Esophagus squamous epithelium (tissue), 5 donors: Measurements from ENCODE around the gene TPD52L1. TPM values are rescaled to one million over a fixed set of nuclear protein-coding genes. Genes with fewer than 3 reads are reported as not detected.

Source experiments
- DNase-seq: peaks from one replicate; lab custom pipeline; 2025; lab: John Stamatoyannopoulos, UW
- H3K27ac ChIP-seq, 4 donors: fragments of 200-600 bp; sonication (generic); one replicate each; pipeline ENCODE4 v1.5.1; 2016 to 2019; ENCODE audit warnings: mild to moderate bottlenecking in 1 of 4
- H3K27me3 ChIP-seq, 4 donors: fragments of 200-600 bp; sonication (generic); 1 replicate in 3 of 4; 2 replicates in 1 of 4; pipeline versions ENCODE4 v1.5.1 to v1.6.0; 2017 to 2021; ENCODE audit warnings: antibody characterized with exemption in 1 of 4
- H3K36me3 ChIP-seq, 3 donors: fragments of 200-600 bp; sonication (generic); one replicate each; pipeline ENCODE4 v1.5.1; 2016 to 2019
- H3K4me1 ChIP-seq, 3 donors: fragments of 200-600 bp; sonication (generic); one replicate each; pipeline ENCODE4 v1.5.1; 2017 to 2019
- H3K4me3 ChIP-seq, 4 donors: fragments of 200-600 bp; sonication (generic); 1 replicate in 3 of 4; 2 replicates in 1 of 4; pipeline ENCODE4 v1.5.1; 2016 to 2019; ENCODE audit warnings: mild to moderate bottlenecking in 2 of 4, moderate library complexity in 1 of 4
- H3K9me3 ChIP-seq, 3 donors: fragments of 200-600 bp; sonication (generic); one replicate each; pipeline ENCODE4 v1.5.1; 2016 to 2019
- POLR2A ChIP-seq, 4 donors: fragments of 450-650 bp; IDR thresholded peaks; one replicate each; pipeline ENCODE4 v1.6.1; 2017; ENCODE audit warnings: antibody characterized with exemption in 4 of 4, mild to moderate bottlenecking in 4 of 4, moderate library complexity in 3 of 4
- WGBS, 2 donors: methylation state at CpG; one replicate each; pipeline ENCODE4 v1.1.5; 2018; 5-methylcytosine and 5-hydroxymethylcytosine counted together
- intact Hi-C: fragments of 100-400 bp; cut with DNase I; formaldehyde crosslinking; loops from one replicate; pipeline ENCODE4 v1.15.0; 2022
- total RNA-seq, 4 donors: library from RNA; depleted of rRNA; stranded (reverse); fragments of >200 nt; gene quantifications; one replicate each; pipeline ENCODE4 v1.1.0, GENCODE V29; 2016
- TF ChIP-seq, protein P1 (sequence below), 6 experiments: fragments of 450-650 bp in 4 of 6; fragments of 200-600 bp in 2 of 6; sonication (generic) in 2 of 6; IDR thresholded peaks; one replicate each; pipeline ENCODE4 v1.5.1; 2016 to 2019; ENCODE audit warnings: antibody characterized with exemption in 6 of 6, mild to moderate bottlenecking in 4 of 6, moderate library complexity in 4 of 6
- donor health status: DM: yes; HTN: yes; CAD: no.

The TPD52L1 gene
- total RNA-seq, 4 donors from 2014 or later, result 202 to 409 (median 275) TPM

DNA sequence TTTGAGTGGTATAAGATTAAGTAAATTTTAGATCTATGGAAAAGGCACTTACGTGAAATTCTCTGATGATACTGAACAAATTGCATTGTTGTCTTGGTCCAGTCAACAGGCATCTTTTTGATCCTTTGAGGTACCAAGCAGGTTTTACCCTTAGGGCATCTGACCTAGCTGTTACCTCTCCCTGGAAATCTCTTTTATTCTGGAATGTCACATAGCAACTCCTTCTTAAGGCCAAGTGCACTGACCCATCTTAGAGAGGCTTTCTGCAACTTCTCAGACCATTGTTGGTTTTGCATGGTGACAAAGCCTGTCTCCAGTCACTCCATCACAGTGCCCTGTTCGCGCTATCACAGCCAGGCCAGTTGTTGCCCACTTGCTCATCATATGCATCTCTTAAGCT is 42.0 kb downstream of the TPD52L1 start:
- Histone ChIP-seq H3K27me3 (no peaks in the 10 kb centered on the region), H3K36me3 (no peaks in the 10 kb centered on the region), H3K27ac (peak overlapping the region in 2 of 4 donors; percentile 85 to 87), H3K4me3 (no peak overlapping the region), H3K4me1 (peaks cover 47 to 100% (median 79%) of the 10 kb centered on the region in 3 donors), H3K9me3 (no peaks in the 10 kb centered on the region)
- DNase-seq, result no peak
- 74 to 98% methylated on average over 3 of the region's 3 CpGs for WGBS, 2 donors
- TF ChIP-seq POLR2A (IDR thresholded peaks at IDR 0.05), result no peak
- TF ChIP-seq, protein P1, sequence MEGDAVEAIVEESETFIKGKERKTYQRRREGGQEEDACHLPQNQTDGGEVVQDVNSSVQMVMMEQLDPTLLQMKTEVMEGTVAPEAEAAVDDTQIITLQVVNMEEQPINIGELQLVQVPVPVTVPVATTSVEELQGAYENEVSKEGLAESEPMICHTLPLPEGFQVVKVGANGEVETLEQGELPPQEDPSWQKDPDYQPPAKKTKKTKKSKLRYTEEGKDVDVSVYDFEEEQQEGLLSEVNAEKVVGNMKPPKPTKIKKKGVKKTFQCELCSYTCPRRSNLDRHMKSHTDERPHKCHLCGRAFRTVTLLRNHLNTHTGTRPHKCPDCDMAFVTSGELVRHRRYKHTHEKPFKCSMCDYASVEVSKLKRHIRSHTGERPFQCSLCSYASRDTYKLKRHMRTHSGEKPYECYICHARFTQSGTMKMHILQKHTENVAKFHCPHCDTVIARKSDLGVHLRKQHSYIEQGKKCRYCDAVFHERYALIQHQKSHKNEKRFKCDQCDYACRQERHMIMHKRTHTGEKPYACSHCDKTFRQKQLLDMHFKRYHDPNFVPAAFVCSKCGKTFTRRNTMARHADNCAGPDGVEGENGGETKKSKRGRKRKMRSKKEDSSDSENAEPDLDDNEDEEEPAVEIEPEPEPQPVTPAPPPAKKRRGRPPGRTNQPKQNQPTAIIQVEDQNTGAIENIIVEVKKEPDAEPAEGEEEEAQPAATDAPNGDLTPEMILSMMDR (IDR thresholded peaks at IDR 0.05), result no peak
- intact Hi-C loops, result no loop called here

DNA sequence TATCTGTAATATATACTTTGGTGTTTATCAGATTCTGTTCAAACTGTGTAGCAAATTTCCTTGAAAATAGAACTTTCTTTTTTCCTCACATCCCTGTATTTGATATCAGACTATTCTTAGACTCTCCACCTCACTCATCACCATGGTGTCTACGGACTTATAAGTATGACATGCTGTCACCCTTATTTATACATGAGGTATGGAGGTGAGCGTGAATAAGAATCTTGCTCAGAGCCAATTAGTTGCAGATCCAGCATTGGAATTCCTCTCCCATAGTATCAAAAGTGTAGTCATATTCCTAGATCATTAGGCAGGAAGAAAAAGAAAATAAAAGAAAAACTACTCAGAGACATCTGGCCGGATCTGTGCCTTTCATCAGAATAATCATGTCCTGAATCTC is 43.0 kb downstream of the TPD52L1 start:
- no peaks in the 10 kb centered on the region for H3K9me3 ChIP-seq
- DNase-seq, result no peak
- peaks cover 43 to 100% (median 78%) of the 10 kb centered on the region in 3 donors for H3K4me1 ChIP-seq
- 66 to 79% methylated on average over 3 of the region's 3 CpGs for WGBS, 2 donors
- H3K27ac ChIP-seq, result peak overlapping the region in 3 of 4 donors; percentile 68 to 87 (median 85)
- H3K4me3 ChIP-seq, result no peak overlapping the region
- intact Hi-C loops, result no loop called here
- H3K27me3 ChIP-seq, result no peaks in the 10 kb centered on the region
- TF ChIP-seq, protein P1 (IDR thresholded peaks at IDR 0.05), result no peak
- TF ChIP-seq POLR2A (IDR thresholded peaks at IDR 0.05), result no peak
- H3K36me3 ChIP-seq, result no peaks in the 10 kb centered on the region

DNA sequence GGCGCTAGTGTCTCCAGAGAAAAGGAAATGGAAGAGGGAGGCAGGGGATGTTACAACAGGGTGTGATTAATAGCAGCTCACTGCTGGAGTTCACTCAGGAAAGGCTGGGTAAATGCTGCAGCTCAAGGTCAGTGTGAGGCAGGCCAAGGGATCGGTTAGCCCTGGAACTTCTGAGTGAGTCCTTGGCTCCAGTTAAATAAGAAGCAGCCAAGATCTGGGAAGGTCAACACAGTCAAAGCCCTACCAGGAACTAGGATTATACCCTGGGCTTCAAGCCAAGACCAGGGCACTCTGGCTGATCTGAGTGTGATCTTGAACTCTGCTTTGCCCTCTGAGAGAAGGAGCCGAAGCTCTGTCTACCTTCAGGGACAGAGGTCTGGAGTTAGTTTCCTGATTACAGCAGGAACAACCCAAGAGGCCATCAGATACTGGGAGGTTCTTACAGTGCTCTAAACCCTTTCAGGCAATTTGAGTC is 44.3 kb downstream of the TPD52L1 start:
- WGBS, 2 donors, result 11 to 30% methylated on average over 3 of the region's 3 CpGs
- H3K4me3 ChIP-seq, result no peak overlapping the region
- H3K27ac ChIP-seq, result peak overlapping the region; percentile 68 to 87 (median 82)
- peaks cover 34 to 100% (median 76%) of the 10 kb centered on the region in 3 donors for H3K4me1 ChIP-seq
- no peaks in the 10 kb centered on the region for H3K27me3 ChIP-seq
- no peaks in the 10 kb centered on the region for H3K9me3 ChIP-seq
- TF ChIP-seq POLR2A (IDR thresholded peaks at IDR 0.05), result no peak
- TF ChIP-seq, protein P1 (IDR thresholded peaks at IDR 0.05), result no peak
- no peaks in the 10 kb centered on the region for H3K36me3 ChIP-seq
- intact Hi-C loops, result no loop called here
- no peak for DNase-seq

DNA sequence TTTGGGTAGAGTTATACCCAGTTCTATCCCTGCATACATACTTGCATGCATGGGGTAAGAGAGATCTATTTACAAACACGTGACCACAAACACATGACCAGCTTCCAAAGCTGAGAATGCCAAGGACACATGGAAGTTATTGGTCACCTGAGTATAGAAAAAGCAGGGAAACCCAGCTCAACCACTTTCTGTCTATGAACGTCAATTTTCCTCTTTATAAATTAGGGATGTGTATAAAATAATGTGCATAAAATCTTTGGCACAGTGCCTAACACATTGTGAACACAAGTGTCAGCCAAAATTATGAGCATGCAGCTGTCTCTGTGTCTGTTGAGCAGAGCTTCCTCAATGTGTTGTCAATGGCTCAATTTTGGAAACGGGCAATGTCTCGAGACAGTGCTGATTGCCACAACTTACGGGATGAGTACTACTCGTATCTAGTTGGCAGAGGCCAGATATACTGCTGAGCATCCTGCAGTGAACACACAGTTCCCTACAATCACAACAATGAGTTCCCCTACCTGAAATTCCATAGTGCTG is 44.9 kb downstream of the TPD52L1 start:
- no peak for DNase-seq
- no peaks in the 10 kb centered on the region for H3K27me3 ChIP-seq
- 49 to 69% methylated on average over 6 of the region's 6 CpGs for WGBS, 2 donors
- no peaks in the 10 kb centered on the region for H3K9me3 ChIP-seq
- intact Hi-C loops, result no loop called here
- H3K36me3 ChIP-seq, result no peaks in the 10 kb centered on the region
- peaks cover 32 to 100% (median 76%) of the 10 kb centered on the region in 3 donors for H3K4me1 ChIP-seq
- TF ChIP-seq, protein P1 (IDR thresholded peaks at IDR 0.05), result no peak
- TF ChIP-seq POLR2A (IDR thresholded peaks at IDR 0.05), result no peak
- H3K4me3 ChIP-seq, result no peak overlapping the region
- H3K27ac ChIP-seq, result peak overlapping the region; percentile 68 to 87 (median 82)

DNA sequence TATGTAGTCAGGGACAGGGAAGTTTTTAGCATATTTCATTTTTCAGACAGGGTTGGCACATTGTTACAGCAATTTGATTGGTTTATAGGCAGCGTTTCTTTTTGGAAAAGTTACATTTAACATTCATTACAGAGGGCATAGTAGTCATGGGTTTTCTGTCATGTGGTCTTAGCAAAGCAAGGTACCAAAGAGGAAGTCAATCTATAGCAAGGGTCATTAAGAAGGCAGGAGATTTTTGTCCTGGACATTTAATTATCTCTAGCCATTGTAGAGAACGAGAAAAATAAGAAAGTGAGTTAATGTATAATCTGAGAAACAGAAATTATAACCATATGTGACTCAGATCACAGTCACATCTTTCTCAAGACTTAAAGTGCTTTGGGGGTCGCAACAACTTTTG is 47.4 kb downstream of the TPD52L1 start:
- Histone ChIP-seq H3K4me1 (peaks cover 22 to 93% (median 56%) of the 10 kb centered on the region in 3 donors), H3K27me3 (no peaks in the 10 kb centered on the region), H3K9me3 (no peaks in the 10 kb centered on the region), H3K36me3 (no peaks in the 10 kb centered on the region), H3K4me3 (no peak overlapping the region), H3K27ac (peak overlapping the region in 3 of 4 donors; percentile 3 to 79 (median 77))
- no peak for TF ChIP-seq POLR2A (IDR thresholded peaks at IDR 0.05)
- TF ChIP-seq, protein P1 (IDR thresholded peaks at IDR 0.05), result no peak
- no peak for DNase-seq
- 81 to 85% methylated on average over 3 of the region's 3 CpGs for WGBS, 2 donors
- intact Hi-C loops, result no loop called here
